ENCODE data around the gene TBL1Y. TPM values are rescaled to one million over a fixed set of nuclear protein-coding genes. Genes with fewer than 3 reads are reported as not detected.
A peak's percentile ranks its signal among the peaks of the same experiment; 100 is the strongest.
"Not testable (repeated sequence)": the region's sequence is repeated elsewhere in the genome, so short reads cannot be mapped to it uniquely, and the experiment has no call there.

The TBL1Y gene
- 1 to 10 TPM in 1 of 3 donors, not detected in 2; 3.0 TPM for total RNA-seq

DNA sequence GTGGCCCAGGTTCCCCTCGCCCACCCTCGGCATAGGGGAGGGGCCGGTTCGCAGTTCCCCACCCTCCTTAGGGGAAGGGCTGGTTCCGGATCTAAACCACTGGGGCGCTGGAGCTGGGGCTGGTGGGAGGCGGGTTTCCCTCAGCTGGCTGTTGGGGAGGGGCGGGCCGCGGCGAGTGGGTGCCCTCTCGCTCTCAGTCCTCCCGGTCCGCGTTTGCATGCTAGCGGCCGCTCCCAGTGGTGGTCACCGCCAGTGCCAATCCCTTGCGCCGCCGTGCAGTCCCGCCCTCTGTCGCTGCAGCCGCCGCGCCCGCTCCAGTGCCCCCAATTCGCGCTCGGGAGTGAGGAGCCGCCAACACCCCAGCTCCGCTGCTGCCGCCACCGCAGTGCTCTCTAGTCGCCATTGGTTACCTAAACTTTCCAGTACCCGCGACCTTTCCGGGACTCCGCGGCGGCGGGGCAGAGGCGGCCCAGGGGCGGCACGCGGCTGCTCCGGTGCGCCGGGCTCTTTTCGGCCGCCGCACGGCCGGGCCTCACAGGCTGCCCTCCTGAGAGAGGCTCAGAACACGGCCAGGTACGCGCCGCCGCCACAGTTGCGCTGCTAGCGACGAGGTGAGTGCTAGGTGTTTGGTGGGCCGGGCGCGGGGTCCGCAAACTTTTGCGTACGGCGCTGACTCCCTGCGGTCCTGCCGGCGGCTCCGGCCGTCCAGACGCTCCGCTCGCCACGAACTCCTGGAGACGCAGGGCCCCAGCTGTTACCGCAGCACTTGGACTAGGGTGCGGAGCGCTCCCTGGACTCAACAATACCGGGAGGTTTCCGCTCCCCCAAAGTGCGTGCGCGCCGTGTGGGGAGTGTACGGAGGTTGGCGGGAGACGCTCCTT, at the start of gene TBL1Y:
Gene TBL1Y (plus strand): TSS at position 326 of the 881 bp plus-strand sequence. CDS start 114,388 bp downstream, outside the sequence.
- no peaks in the 10 kb centered on the region for H3K36me3 ChIP-seq
- H3K27me3 ChIP-seq = no peaks in the 10 kb centered on the region
- no peaks in the 10 kb centered on the region for H3K4me1 ChIP-seq
- H3K9me3 ChIP-seq = no peaks in the 10 kb centered on the region
- no peak within 1 kb of the TSS for H3K27ac ChIP-seq
- TF ChIP-seq POLR2A (IDR thresholded peaks at IDR 0.05) (no peak), POLR2AphosphoS5 (IDR thresholded peaks at IDR 0.05) (no peak)
- TF ChIP-seq, protein P1, sequence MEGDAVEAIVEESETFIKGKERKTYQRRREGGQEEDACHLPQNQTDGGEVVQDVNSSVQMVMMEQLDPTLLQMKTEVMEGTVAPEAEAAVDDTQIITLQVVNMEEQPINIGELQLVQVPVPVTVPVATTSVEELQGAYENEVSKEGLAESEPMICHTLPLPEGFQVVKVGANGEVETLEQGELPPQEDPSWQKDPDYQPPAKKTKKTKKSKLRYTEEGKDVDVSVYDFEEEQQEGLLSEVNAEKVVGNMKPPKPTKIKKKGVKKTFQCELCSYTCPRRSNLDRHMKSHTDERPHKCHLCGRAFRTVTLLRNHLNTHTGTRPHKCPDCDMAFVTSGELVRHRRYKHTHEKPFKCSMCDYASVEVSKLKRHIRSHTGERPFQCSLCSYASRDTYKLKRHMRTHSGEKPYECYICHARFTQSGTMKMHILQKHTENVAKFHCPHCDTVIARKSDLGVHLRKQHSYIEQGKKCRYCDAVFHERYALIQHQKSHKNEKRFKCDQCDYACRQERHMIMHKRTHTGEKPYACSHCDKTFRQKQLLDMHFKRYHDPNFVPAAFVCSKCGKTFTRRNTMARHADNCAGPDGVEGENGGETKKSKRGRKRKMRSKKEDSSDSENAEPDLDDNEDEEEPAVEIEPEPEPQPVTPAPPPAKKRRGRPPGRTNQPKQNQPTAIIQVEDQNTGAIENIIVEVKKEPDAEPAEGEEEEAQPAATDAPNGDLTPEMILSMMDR (IDR thresholded peaks at IDR 0.05) = no peak
- H3K4me3 ChIP-seq = peak within 1 kb of the TSS in 1 of 3 donors; percentile 7
- peak in 1 of 2 donors; percentile 60 for DNase-seq (ENCODE audit: low spot score in 2 of 2)
- intact Hi-C loops (cut with DNase I; ENCODE audit: low total_unique reads) = no loop called here

DNA sequence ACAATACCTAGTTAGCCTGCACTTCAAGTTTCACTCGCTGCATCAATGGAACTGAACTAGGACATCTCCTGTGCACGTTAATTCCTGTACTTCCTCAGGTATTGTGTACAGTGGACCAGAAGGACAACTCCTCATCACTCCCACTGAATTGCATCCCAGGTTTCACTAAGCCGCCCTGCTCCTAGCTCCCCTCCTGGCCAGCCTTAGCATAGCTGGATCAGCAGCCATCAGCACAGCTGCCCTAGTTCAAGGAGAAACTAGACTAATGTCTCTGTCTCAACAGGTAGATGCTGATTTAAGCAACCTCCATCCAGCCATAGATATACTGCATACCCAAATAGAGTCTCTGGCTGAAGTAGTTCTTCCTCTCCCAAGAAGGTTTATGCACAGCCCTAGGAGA, 16.0 kb upstream of the TBL1Y start:
- intact Hi-C loops (cut with DNase I; ENCODE audit: low total_unique reads) = no loop called here
- no peak overlapping the region for H3K27ac ChIP-seq
- no peak for TF ChIP-seq POLR2AphosphoS5 (IDR thresholded peaks at IDR 0.05)
- TF ChIP-seq, protein P1 (IDR thresholded peaks at IDR 0.05) = no peak
- no peak for TF ChIP-seq POLR2A (IDR thresholded peaks at IDR 0.05)

DNA sequence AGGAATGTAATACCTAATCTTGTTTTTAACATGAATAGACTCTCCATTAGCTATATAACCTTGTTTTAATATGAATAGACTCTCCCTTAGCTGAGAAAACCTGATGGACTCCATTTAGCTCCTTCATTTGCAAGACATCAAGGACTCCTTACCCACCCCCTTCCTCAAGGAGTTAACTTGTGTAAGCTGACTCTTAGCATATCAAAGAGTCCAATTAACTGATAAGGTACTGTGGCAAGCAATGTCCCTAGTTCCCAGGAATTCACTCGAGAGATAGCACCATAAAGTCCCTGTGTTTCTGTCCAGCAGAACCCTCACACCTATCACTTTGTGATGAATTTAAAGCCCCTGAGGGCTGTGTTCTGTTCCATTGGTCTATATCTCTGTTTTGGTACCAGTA, 15.3 kb upstream of the TBL1Y start:
- no peak for DNase-seq (ENCODE audit: low spot score in 2 of 2)
- H3K4me1 ChIP-seq = no peaks in the 10 kb centered on the region
- H3K4me3 ChIP-seq = no peak overlapping the region
- no peaks in the 10 kb centered on the region for H3K27me3 ChIP-seq
- no peaks in the 10 kb centered on the region for H3K9me3 ChIP-seq
- TF ChIP-seq, protein P1 (IDR thresholded peaks at IDR 0.05) = no peak
- TF ChIP-seq POLR2A (IDR thresholded peaks at IDR 0.05) = no peak
- no peak for TF ChIP-seq POLR2AphosphoS5 (IDR thresholded peaks at IDR 0.05)
- no peaks in the 10 kb centered on the region for H3K36me3 ChIP-seq
- no peak overlapping the region for H3K27ac ChIP-seq
- intact Hi-C loops (cut with DNase I; ENCODE audit: low total_unique reads) = no loop called here

More for the DNA sequence above, 16.0 kb upstream of the TBL1Y start:
- Histone ChIP-seq H3K9me3 (no peaks in the 10 kb centered on the region), H3K36me3 (no peaks in the 10 kb centered on the region), H3K4me3 (no peak overlapping the region), H3K4me1 (no peaks in the 10 kb centered on the region), H3K27me3 (no peaks in the 10 kb centered on the region)
- DNase-seq (ENCODE audit: low spot score in 2 of 2) = no peak

DNA sequence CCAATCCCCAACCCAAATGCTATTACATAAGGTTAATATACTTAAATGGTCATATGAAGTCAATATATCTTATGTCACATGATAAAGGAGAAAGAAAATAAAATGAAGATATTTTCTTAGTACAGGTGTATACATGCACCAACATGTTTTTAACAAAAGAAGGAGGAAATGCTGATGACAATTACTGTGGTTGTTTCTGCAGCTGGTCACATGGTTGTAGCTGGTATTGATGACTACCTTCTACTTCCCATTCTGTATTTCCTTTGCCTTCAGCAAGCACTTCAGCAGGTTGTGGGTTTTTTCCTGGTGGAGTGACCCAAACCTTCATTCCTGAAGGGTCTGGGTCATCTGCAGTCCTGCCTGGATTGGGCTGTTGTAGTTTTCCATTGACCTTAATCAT, 8.4 kb upstream of the TBL1Y start:
- H3K27ac ChIP-seq; H3K4me3 ChIP-seq; H3K9me3 ChIP-seq; H3K36me3 ChIP-seq; H3K4me1 ChIP-seq; DNase-seq (ENCODE audit: low spot score in 2 of 2); intact Hi-C loops (cut with DNase I; ENCODE audit: low total_unique reads); H3K27me3 ChIP-seq: not testable (repeated sequence)

DNA sequence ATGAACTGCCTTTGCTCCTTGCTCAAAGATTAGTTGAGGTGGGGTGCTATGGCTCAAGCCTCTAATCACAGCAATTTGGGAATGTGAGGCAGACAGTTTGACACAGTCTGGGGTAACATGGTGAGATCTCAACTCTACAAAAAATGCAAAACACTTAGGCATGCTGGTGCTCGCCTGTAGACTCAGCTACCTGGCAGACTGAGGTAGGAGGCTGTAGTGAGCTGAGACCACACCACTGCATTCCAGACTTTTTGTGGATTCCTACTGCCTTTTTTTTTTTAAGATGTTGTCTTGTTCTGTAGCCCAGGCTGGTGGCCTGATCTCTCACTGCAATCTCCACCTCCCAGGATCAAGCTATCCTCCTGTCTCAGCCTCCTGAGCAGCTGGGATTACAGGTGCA, 2.9 kb upstream of the TBL1Y start:
- no peaks in the 10 kb centered on the region for H3K36me3 ChIP-seq

DNA sequence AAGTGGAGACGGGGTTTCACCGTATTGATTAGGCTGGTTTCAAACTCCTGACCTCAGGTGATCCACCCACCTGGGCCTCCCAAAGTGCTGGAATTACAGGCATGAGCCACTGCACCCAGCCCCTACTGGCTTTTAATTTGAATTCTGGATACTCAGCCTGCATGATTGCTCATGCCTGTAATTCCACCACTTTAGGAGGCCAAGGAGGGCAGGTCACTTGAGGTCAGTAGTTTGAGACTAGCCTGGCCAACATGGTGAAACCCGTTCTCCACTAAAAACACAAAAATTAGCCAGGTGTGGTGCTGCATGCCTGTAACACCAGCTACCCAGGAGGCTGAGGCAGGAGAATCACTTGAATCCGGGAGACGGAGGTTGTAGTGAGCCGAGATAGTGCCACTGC, 2.5 kb upstream of the TBL1Y start:
- H3K27me3 ChIP-seq; H3K36me3 ChIP-seq; H3K4me1 ChIP-seq; intact Hi-C loops (cut with DNase I; ENCODE audit: low total_unique reads); H3K27ac ChIP-seq; H3K9me3 ChIP-seq; DNase-seq (ENCODE audit: low spot score in 2 of 2); H3K4me3 ChIP-seq: not testable (repeated sequence)

More for the DNA sequence above, 2.9 kb upstream of the TBL1Y start:
- no peak overlapping the region for H3K27ac ChIP-seq
- TF ChIP-seq POLR2AphosphoS5 (IDR thresholded peaks at IDR 0.05) = no peak
- TF ChIP-seq, protein P1 (IDR thresholded peaks at IDR 0.05) = no peak
- H3K9me3 ChIP-seq = no peaks in the 10 kb centered on the region
- H3K4me1 ChIP-seq = no peaks in the 10 kb centered on the region
- no peak for DNase-seq (ENCODE audit: low spot score in 2 of 2)
- H3K4me3 ChIP-seq = no peak overlapping the region
- intact Hi-C loops (cut with DNase I; ENCODE audit: low total_unique reads) = no loop called here
- no peaks in the 10 kb centered on the region for H3K27me3 ChIP-seq
